HepG2 (cell line): ENCODE measurements around the gene ANO2. TPM values are rescaled to one million over a fixed set of nuclear protein-coding genes. Genes with fewer than 3 reads are reported as not detected.

Experiments used
- AHDC1 ChIP-seq: sonication (generic); formaldehyde crosslinking; IDR thresholded peaks from 2 replicates; pipeline ENCODE4 v1.5.1; 2020; ENCODE audit warnings: mild to moderate bottlenecking, missing genetic modification reagents, borderline replicate concordance
- CBFB ChIP-seq: sonication (generic); formaldehyde crosslinking; IDR thresholded peaks from 2 replicates; pipeline ENCODE4 v1.4.0; 2020; ENCODE audit warnings: missing genetic modification reagents
- CTCF ChIP-seq: sonication (generic); formaldehyde crosslinking; IDR thresholded peaks from 2 replicates; pipeline ENCODE4 v1.5.0; 2020; ENCODE audit warnings: mild to moderate bottlenecking, missing genetic modification reagents, moderate library complexity
- GABPB1 ChIP-seq: IDR thresholded peaks from 2 replicates; pipeline ENCODE4 v1.6.1; 2016; ENCODE audit warnings: mild to moderate bottlenecking, missing genetic modification reagents, moderate library complexity, missing compliant biosample characterization
- KLF9 ChIP-seq: IDR thresholded peaks from 2 replicates; pipeline ENCODE4 v1.6.1; 2016; ENCODE audit warnings: low read depth
- NRL ChIP-seq: sonication (generic); formaldehyde crosslinking; IDR thresholded peaks from 2 replicates; pipeline ENCODE4 v1.5.0; 2020; ENCODE audit warnings: missing genetic modification reagents, mild to moderate bottlenecking, moderate library complexity, borderline replicate concordance
- REST ChIP-seq, 2 experiments: IDR thresholded peaks; 2 replicates each; pipeline ENCODE4 v1.6.1; 2011 to 2012; ENCODE audit warnings: low read length in 2 of 2, borderline replicate concordance in 1 of 2, low read depth in 1 of 2, mild to moderate bottlenecking in 1 of 2, moderate library complexity in 1 of 2
- THAP9 ChIP-seq: sonication (generic); formaldehyde crosslinking; IDR thresholded peaks from 2 replicates; pipeline ENCODE4; 2020; ENCODE audit warnings: missing genetic modification reagents, mild to moderate bottlenecking, borderline replicate concordance
- ZBTB33 ChIP-seq: sonication (generic); formaldehyde crosslinking; IDR thresholded peaks from 2 replicates; pipeline ENCODE4 v1.4.0; 2020; ENCODE audit warnings: missing genetic modification reagents
- ZNF3 ChIP-seq: IDR thresholded peaks from 2 replicates; pipeline ENCODE4 v1.7.0; 2017; ENCODE audit warnings: inconsistent platforms
- ZNF878 ChIP-seq: sonication (generic); formaldehyde crosslinking; IDR thresholded peaks from 2 replicates; pipeline ENCODE4 v1.8.1; 2023; ENCODE audit warnings: mild to moderate bottlenecking, missing genetic modification reagents, moderate library complexity
- ZNF883 ChIP-seq: sonication (generic); formaldehyde crosslinking; IDR thresholded peaks from 2 replicates; pipeline ENCODE4 v1.5.1; 2020; ENCODE audit warnings: mild to moderate bottlenecking, missing genetic modification reagents; ENCODE audit errors: not compliant biosample characterization
- polyA plus RNA-seq, 8 experiments: library from polyadenylated mRNA; depleted of rRNA in 3 of 8; stranded (reverse) in 7 of 8; unstranded in 1 of 8; fragments of >200 nt; fragmentation: Illumina TruSeq in 4 of 8; extraction: Trizol in 4 of 8; gene quantifications; 2 replicates each; pipeline versions ENCODE4 v1.2.1 to v1.2.3, GENCODE V29; 2011 to 2016; ENCODE audit warnings: low read depth in 4 of 8, missing spikeins in 1 of 8, mixed read lengths in 1 of 8; ENCODE audit not compliant: insufficient read depth in 1 of 8
- total RNA-seq, 5 experiments: library from RNA; depleted of rRNA; stranded (reverse); fragments of >200 nt; fragmentation: Illumina TruSeq; extraction: Trizol; gene quantifications; 2 replicates each; pipeline ENCODE4 v1.2.3, GENCODE V29; 2016; ENCODE audit warnings: low read depth in 1 of 5

Gene ANO2
- total and polyA plus RNA-seq, 2 of the 13 experiments (the other 11 are each of a cell fraction or from before 2014, with no cell fraction given) = 0.18 TPM; not detected in 1

GRCh38 chr12:5556033-5556614 is 388.9 kb downstream of the ANO2 start (continued):
- TF ChIP-seq CTCF = peak; percentile 40
- TF ChIP-seq KLF9 = no peak
- TF ChIP-seq ZNF878 (CRISPR knock-in tag) = no peak
- no peak for TF ChIP-seq THAP9 (CRISPR knock-in tag)
- TF ChIP-seq ZNF3 (CRISPR knock-in tag) = no peak
- no peak for TF ChIP-seq NRL
- peak; percentile 21; the same call in 1 of the 2 replicates for TF ChIP-seq GABPB1
- TF ChIP-seq CBFB (CRISPR knock-in tag) = no peak
- TF ChIP-seq AHDC1 = no peak
- peak; percentile 66; the same call in 1 of the 2 replicates for TF ChIP-seq ZBTB33 (CRISPR knock-in tag)
- no peak for TF ChIP-seq ZNF883 (CRISPR knock-in tag)
- TF ChIP-seq REST (IDR thresholded peaks at IDR 0.05; ENCODE audit: borderline replicate concordance in 1 of 2, low read depth in 1 of 2, low read length in 2 of 2) = no peak
